SK-N-SH treated with all-trans-retinoic acid at 6 μM for 48 hours (cell line): ENCODE results near the gene CEMIP.

Experiments
- ARNTL ChIP-seq: fragments of 450-650 bp; formaldehyde crosslinking; IDR thresholded peaks from 2 replicates; pipeline ENCODE4 v1.5.0; 2020; ENCODE audit warnings: low read depth, mild to moderate bottlenecking, moderate library complexity, borderline replicate concordance
- CSDC2 ChIP-seq: fragments of 250-450 bp; sonication (Bioruptor Pico); IDR thresholded peaks from 2 replicates; pipeline ENCODE4 v1.5.0; 2020; ENCODE audit warnings: mild to moderate bottlenecking, moderate library complexity
- ISL1 ChIP-seq: fragments of 250-450 bp; sonication (Bioruptor Pico); IDR thresholded peaks from 2 replicates; pipeline ENCODE4 v2.1.2; 2022; ENCODE audit warnings: mild to moderate bottlenecking, moderate library complexity
- OSR1 ChIP-seq: fragments of 250-450 bp; sonication (Bioruptor Pico); IDR thresholded peaks from 2 replicates; pipeline ENCODE4 v1.8.0; 2022; ENCODE audit warnings: moderate library complexity, mild to moderate bottlenecking, inconsistent platforms
- SNAI2 ChIP-seq: fragments of 250-450 bp; sonication (Bioruptor Pico); IDR thresholded peaks from 2 replicates; pipeline ENCODE4 v1.5.0; 2020; ENCODE audit warnings: mild to moderate bottlenecking, moderate library complexity
- TSHZ2 ChIP-seq: fragments of 250-450 bp; sonication (Bioruptor Pico); IDR thresholded peaks from 2 replicates; pipeline ENCODE4 v1.5.0; 2020; ENCODE audit warnings: mild to moderate bottlenecking, moderate library complexity
- ZC3H10 ChIP-seq: fragments of 250-450 bp; sonication (Bioruptor Pico); IDR thresholded peaks from 2 replicates; pipeline ENCODE4 v1.5.1; 2021; ENCODE audit warnings: mild to moderate bottlenecking, moderate library complexity
- ZFP3 ChIP-seq: fragments of 250-450 bp; sonication (Bioruptor Pico); IDR thresholded peaks from 2 replicates; pipeline ENCODE4 v1.5.0; 2020; ENCODE audit warnings: mild to moderate bottlenecking, moderate library complexity

DNA sequence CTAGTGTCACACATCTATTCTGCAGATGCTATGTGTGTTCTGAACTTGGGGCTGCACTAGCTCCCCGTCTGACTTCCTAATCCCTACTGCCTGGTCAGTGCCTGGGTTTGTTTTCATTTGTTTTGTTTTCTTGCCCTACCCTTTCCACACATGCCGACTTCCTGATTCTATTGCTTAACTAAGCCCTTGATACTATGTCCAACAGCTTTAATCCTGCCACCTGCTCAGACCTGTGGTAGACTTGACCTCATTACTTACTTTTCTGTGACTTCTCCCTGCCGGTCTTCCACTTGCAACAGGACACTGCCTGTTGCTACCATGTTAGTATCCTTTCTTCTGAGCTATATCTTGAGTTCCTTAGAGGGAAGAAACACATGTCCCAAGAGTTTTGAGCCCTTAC, 39.3 kb upstream of the CEMIP start:
- TF ChIP-seq SNAI2 (no peak), ARNTL (CRISPR knock-in tag) (no peak), ZFP3 (CRISPR knock-in tag) (no peak), TSHZ2 (no peak), CSDC2 (CRISPR knock-in tag) (no peak), ISL1 (CRISPR knock-in tag) (no peak), ZC3H10 (no peak), OSR1 (no peak)
